ENCODE measurements around the gene TMX4. TPM values are rescaled to one million over a fixed set of nuclear protein-coding genes. Genes with fewer than 3 reads are reported as not detected.

Gene TMX4
- total and polyA plus RNA-seq, 2 experiments from 2014 or later: 2.5 to 7.5 TPM

DNA sequence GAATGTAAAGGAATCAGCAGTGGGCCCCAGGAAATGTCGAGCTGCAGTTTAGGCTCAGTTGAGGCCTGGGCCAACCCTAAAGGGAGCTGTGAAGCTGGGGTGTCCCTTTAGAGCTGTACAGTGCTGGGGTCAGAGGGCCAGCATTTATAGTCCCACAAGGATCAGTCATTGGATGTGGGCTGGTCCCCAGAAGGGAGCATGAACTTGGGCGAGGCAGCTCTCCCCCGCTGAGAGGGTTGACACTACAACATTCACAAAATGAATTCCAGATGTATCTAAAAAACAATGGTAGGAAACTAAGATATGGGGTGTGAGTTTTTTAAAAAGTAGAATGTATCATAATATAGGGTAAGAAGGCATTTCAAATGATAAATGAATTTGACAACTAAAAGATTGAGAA is 29.7 kb upstream of the TMX4 start:
- Histone ChIP-seq H2AFZ (no peak overlapping the region), H3K4me1 (ENCODE audit: insufficient read depth) (no peaks in the 10 kb centered on the region), H3K36me3 (ENCODE audit: insufficient read depth) (no peaks in the 10 kb centered on the region), H3K4me3 (no peak overlapping the region), H3K27ac (ENCODE audit: low read depth) (no peak overlapping the region), H4K20me1 (replicated peaks; ENCODE audit: insufficient read depth) (no peaks in the 10 kb centered on the region), H3K9me2 (ENCODE audit: insufficient read depth) (no peaks in the 10 kb centered on the region), H3K4me2 (no peak overlapping the region), H3F3A (replicated peaks; ENCODE audit: low read depth) (no peaks in the 10 kb centered on the region), H3K27me3 (ENCODE audit: insufficient read depth) (no peaks in the 10 kb centered on the region), H3K79me2 (replicated peaks; ENCODE audit: insufficient read depth) (no peaks in the 10 kb centered on the region)
- Mint-ChIP-seq H3K9me3 (no peaks in the 10 kb centered on the region), H3K27ac (no peak overlapping the region), H3K36me3 (ENCODE audit: low read depth) (no peaks in the 10 kb centered on the region), H3K4me3 (no peak overlapping the region), H3K27me3 (ENCODE audit: insufficient read depth, low read depth, poor library complexity) (no peaks in the 10 kb centered on the region), H3K4me1 (no peaks in the 10 kb centered on the region; the same call in 2 of the 3 replicates)
- TF ChIP-seq CREB1 (CRISPR knock-in tag; IDR thresholded peaks at IDR 0.05; ENCODE audit: low read depth) (no peak), EZH2phosphoT487 (IDR thresholded peaks at IDR 0.05; ENCODE audit: unreplicated experiment) (no peak), POLR2AphosphoS5 (IDR thresholded peaks at IDR 0.05; ENCODE audit: low read depth) (no peak), NANOG (IDR thresholded peaks at IDR 0.05; ENCODE audit: borderline replicate concordance) (no peak), STAT1 (IDR thresholded peaks at IDR 0.05; ENCODE audit: unreplicated experiment) (no peak), ZNF331 (CRISPR knock-in tag; IDR thresholded peaks at IDR 0.05; ENCODE audit: low read depth) (no peak), ZNF114 (CRISPR knock-in tag; IDR thresholded peaks at IDR 0.05) (no peak)
- TF ChIP-seq, protein P1, sequence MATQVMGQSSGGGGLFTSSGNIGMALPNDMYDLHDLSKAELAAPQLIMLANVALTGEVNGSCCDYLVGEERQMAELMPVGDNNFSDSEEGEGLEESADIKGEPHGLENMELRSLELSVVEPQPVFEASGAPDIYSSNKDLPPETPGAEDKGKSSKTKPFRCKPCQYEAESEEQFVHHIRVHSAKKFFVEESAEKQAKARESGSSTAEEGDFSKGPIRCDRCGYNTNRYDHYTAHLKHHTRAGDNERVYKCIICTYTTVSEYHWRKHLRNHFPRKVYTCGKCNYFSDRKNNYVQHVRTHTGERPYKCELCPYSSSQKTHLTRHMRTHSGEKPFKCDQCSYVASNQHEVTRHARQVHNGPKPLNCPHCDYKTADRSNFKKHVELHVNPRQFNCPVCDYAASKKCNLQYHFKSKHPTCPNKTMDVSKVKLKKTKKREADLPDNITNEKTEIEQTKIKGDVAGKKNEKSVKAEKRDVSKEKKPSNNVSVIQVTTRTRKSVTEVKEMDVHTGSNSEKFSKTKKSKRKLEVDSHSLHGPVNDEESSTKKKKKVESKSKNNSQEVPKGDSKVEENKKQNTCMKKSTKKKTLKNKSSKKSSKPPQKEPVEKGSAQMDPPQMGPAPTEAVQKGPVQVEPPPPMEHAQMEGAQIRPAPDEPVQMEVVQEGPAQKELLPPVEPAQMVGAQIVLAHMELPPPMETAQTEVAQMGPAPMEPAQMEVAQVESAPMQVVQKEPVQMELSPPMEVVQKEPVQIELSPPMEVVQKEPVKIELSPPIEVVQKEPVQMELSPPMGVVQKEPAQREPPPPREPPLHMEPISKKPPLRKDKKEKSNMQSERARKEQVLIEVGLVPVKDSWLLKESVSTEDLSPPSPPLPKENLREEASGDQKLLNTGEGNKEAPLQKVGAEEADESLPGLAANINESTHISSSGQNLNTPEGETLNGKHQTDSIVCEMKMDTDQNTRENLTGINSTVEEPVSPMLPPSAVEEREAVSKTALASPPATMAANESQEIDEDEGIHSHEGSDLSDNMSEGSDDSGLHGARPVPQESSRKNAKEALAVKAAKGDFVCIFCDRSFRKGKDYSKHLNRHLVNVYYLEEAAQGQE (IDR thresholded peaks at IDR 0.05; ENCODE audit: unreplicated experiment): no peak
- TF ChIP-seq, protein P2, sequence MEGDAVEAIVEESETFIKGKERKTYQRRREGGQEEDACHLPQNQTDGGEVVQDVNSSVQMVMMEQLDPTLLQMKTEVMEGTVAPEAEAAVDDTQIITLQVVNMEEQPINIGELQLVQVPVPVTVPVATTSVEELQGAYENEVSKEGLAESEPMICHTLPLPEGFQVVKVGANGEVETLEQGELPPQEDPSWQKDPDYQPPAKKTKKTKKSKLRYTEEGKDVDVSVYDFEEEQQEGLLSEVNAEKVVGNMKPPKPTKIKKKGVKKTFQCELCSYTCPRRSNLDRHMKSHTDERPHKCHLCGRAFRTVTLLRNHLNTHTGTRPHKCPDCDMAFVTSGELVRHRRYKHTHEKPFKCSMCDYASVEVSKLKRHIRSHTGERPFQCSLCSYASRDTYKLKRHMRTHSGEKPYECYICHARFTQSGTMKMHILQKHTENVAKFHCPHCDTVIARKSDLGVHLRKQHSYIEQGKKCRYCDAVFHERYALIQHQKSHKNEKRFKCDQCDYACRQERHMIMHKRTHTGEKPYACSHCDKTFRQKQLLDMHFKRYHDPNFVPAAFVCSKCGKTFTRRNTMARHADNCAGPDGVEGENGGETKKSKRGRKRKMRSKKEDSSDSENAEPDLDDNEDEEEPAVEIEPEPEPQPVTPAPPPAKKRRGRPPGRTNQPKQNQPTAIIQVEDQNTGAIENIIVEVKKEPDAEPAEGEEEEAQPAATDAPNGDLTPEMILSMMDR (conservative IDR thresholded peaks at IDR 0.05; ENCODE audit: low read depth in 2 of 2): no peak
- TF ChIP-seq, protein P3, sequence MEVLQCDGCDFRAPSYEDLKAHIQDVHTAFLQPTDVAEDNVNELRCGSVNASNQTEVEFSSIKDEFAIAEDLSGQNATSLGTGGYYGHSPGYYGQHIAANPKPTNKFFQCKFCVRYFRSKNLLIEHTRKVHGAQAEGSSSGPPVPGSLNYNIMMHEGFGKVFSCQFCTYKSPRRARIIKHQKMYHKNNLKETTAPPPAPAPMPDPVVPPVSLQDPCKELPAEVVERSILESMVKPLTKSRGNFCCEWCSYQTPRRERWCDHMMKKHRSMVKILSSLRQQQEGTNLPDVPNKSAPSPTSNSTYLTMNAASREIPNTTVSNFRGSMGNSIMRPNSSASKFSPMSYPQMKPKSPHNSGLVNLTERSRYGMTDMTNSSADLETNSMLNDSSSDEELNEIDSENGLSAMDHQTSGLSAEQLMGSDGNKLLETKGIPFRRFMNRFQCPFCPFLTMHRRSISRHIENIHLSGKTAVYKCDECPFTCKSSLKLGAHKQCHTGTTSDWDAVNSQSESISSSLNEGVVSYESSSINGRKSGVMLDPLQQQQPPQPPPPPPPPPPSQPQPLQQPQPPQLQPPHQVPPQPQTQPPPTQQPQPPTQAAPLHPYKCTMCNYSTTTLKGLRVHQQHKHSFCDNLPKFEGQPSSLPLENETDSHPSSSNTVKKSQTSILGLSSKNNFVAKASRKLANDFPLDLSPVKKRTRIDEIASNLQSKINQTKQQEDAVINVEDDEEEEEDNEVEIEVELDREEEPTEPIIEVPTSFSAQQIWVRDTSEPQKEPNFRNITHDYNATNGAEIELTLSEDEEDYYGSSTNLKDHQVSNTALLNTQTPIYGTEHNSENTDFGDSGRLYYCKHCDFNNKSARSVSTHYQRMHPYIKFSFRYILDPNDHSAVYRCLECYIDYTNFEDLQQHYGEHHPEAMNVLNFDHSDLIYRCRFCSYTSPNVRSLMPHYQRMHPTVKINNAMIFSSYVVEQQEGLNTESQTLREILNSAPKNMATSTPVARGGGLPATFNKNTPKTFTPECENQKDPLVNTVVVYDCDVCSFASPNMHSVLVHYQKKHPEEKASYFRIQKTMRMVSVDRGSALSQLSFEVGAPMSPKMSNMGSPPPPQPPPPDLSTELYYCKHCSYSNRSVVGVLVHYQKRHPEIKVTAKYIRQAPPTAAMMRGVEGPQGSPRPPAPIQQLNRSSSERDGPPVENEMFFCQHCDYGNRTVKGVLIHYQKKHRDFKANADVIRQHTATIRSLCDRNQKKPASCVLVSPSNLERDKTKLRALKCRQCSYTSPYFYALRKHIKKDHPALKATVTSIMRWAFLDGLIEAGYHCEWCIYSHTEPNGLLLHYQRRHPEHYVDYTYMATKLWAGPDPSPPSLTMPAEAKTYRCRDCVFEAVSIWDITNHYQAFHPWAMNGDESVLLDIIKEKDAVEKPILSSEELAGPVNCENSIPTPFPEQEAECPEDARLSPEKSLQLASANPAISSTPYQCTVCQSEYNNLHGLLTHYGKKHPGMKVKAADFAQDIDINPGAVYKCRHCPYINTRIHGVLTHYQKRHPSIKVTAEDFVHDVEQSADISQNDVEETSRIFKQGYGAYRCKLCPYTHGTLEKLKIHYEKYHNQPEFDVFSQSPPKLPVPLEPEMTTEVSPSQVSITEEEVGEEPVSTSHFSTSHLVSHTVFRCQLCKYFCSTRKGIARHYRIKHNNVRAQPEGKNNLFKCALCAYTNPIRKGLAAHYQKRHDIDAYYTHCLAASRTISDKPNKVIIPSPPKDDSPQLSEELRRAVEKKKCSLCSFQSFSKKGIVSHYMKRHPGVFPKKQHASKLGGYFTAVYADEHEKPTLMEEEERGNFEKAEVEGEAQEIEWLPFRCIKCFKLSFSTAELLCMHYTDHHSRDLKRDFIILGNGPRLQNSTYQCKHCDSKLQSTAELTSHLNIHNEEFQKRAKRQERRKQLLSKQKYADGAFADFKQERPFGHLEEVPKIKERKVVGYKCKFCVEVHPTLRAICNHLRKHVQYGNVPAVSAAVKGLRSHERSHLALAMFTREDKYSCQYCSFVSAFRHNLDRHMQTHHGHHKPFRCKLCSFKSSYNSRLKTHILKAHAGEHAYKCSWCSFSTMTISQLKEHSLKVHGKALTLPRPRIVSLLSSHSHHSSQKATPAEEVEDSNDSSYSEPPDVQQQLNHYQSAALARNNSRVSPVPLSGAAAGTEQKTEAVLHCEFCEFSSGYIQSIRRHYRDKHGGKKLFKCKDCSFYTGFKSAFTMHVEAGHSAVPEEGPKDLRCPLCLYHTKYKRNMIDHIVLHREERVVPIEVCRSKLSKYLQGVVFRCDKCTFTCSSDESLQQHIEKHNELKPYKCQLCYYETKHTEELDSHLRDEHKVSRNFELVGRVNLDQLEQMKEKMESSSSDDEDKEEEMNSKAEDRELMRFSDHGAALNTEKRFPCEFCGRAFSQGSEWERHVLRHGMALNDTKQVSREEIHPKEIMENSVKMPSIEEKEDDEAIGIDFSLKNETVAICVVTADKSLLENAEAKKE (CRISPR knock-in tag; IDR thresholded peaks at IDR 0.05): no peak
- TF ChIP-seq, protein P4, sequence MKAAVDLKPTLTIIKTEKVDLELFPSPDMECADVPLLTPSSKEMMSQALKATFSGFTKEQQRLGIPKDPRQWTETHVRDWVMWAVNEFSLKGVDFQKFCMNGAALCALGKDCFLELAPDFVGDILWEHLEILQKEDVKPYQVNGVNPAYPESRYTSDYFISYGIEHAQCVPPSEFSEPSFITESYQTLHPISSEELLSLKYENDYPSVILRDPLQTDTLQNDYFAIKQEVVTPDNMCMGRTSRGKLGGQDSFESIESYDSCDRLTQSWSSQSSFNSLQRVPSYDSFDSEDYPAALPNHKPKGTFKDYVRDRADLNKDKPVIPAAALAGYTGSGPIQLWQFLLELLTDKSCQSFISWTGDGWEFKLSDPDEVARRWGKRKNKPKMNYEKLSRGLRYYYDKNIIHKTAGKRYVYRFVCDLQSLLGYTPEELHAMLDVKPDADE (IDR thresholded peaks at IDR 0.05): no peak
- DNase-seq (ENCODE audit: low spot score): no peak
- ATAC-seq: no peak

Data from GM23338 (cell line).